B cell (primary cell): Measurements from ENCODE around the gene VWA1. TPM values are rescaled to one million over a fixed set of nuclear protein-coding genes. Genes with fewer than 3 reads are reported as not detected.

Experiments
- ATAC-seq: fragments of 200-7000 bp; cut with Tn5 transposase; one replicate; pipeline ENCODE4 v1.10.0; 2021; ENCODE audit warnings: low read depth, mild to moderate bottlenecking, moderate number of reproducible peaks, moderate library complexity
- CTCF ChIA-PET: fragments of 350-600 bp; sonication (Branson Sonifier 250); formaldehyde crosslinking; loops from one replicate; lab custom pipeline; 2021; ENCODE audit warnings: antibody characterized with exemption, inconsistent platforms; lab: Charles Lee
- POLR2A ChIA-PET: fragments of 350-600 bp; sonication (Branson Sonifier 250); formaldehyde crosslinking; loops from one replicate; lab custom pipeline; 2021; ENCODE audit warnings: antibody characterized with exemption; lab: Charles Lee
- DNase-seq: peaks from one replicate; pipeline ENCODE4 v3.0.0; 2013
- H2AFZ ChIP-seq: 2 replicates; pipeline ENCODE4 v1.6.1; 2012; ENCODE audit warnings: mild to moderate bottlenecking, low read depth, low read length; ENCODE audit not compliant: insufficient read depth, poor library complexity, severe bottlenecking
- H3K27ac ChIP-seq, 2 donors: 1 replicate in 1 of 2; 2 replicates in 1 of 2; pipeline ENCODE4 v1.5.1; 2012 to 2013; ENCODE audit warnings: low read length in 2 of 2, mild to moderate bottlenecking in 2 of 2, moderate library complexity in 1 of 2
- H3K27me3 ChIP-seq, 4 experiments: fragments of 200-600 bp in 1 of 4; sonication (generic) in 1 of 4; replicated peaks in 1 of 4; 1 replicate in 2 of 4; 2 replicates in 2 of 4; pipeline versions ENCODE4 v1.6.1 to v1.7.0; 2013 to 2016; ENCODE audit warnings: low read length in 3 of 4, mild to moderate bottlenecking in 2 of 4, mixed read lengths in 1 of 4, moderate library complexity in 1 of 4; ENCODE audit not compliant: insufficient read depth in 4 of 4, control insufficient read depth in 3 of 4; ENCODE audit errors: control extremely low read depth in 1 of 4
- H3K36me3 ChIP-seq, 2 experiments: replicated peaks in 1 of 2; 1 replicate in 1 of 2; 2 replicates in 1 of 2; pipeline versions ENCODE4 v1.6.1 to v1.7.1; 2013; ENCODE audit warnings: low read length in 1 of 2; ENCODE audit not compliant: insufficient read depth in 2 of 2, control insufficient read depth in 1 of 2; ENCODE audit errors: control extremely low read depth in 1 of 2, extremely low read depth in 1 of 2
- H3K4me1 ChIP-seq, 2 donors: fragments of 200-600 bp in 1 of 2; sonication (generic) in 1 of 2; 1 replicate in 1 of 2; 2 replicates in 1 of 2; pipeline versions ENCODE4 v1.5.1 to v1.6.1; 2013 to 2017; ENCODE audit warnings: low read length in 2 of 2; ENCODE audit not compliant: control insufficient read depth in 2 of 2, insufficient read depth in 2 of 2
- H3K4me2 ChIP-seq: replicated peaks from 2 replicates; pipeline ENCODE3; 2012; ENCODE audit warnings: mild to moderate bottlenecking, low read depth, low read length; ENCODE audit not compliant: poor library complexity, severe bottlenecking
- H3K4me3 ChIP-seq, 5 experiments: fragments of 200-600 bp in 1 of 5; sonication (generic) in 1 of 5; 1 replicate in 3 of 5; 2 replicates in 2 of 5; pipeline versions ENCODE4 v1.5.1 to v1.7.0; 2011 to 2016; ENCODE audit warnings: low read length in 4 of 5, mild to moderate bottlenecking in 4 of 5, low read depth in 2 of 5, control low read depth in 1 of 5, moderate library complexity in 1 of 5; ENCODE audit not compliant: insufficient read depth in 1 of 5; ENCODE audit errors: control extremely low read depth in 1 of 5, extremely low read depth in 1 of 5
- H3K79me2 ChIP-seq: fragments of 200-600 bp; sonication (generic); one replicate; pipeline ENCODE4 v1.6.0; 2016; ENCODE audit warnings: low read length; ENCODE audit not compliant: control insufficient read depth, insufficient read depth
- H3K9ac ChIP-seq: fragments of 200-600 bp; sonication (generic); 2 replicates; pipeline ENCODE4 v1.6.1; 2017; ENCODE audit warnings: mild to moderate bottlenecking, low read length, moderate library complexity
- H3K9me3 ChIP-seq, 3 donors: one replicate each; pipeline versions ENCODE4 v1.6.1 to v1.7.1; 2013; ENCODE audit warnings: low read length in 2 of 3; ENCODE audit not compliant: control insufficient read depth in 2 of 3, insufficient read depth in 1 of 3; ENCODE audit errors: control extremely low read depth in 1 of 3
- H4K20me1 ChIP-seq: 2 replicates; pipeline ENCODE4 v1.6.0; 2012; ENCODE audit warnings: mild to moderate bottlenecking, low read length; ENCODE audit not compliant: insufficient read depth, control insufficient read depth, poor library complexity, severe bottlenecking
- H3K27ac Mint-ChIP-seq: one replicate; pipeline ENCODE4 v1.8.0; 2021; ENCODE audit warnings: mixed read lengths
- H3K27me3 Mint-ChIP-seq: one replicate; pipeline ENCODE4 v1.8.0; 2021; ENCODE audit warnings: mixed read lengths
- H3K4me1 Mint-ChIP-seq: one replicate; pipeline ENCODE4 v1.8.0; 2021; ENCODE audit warnings: mixed read lengths
- H3K4me3 Mint-ChIP-seq: one replicate; pipeline ENCODE4 v1.8.0; 2021; ENCODE audit warnings: mixed read lengths
- H3K9me3 Mint-ChIP-seq: one replicate; pipeline ENCODE4 v1.8.0; 2022; ENCODE audit warnings: mixed read lengths; ENCODE audit not compliant: insufficient read depth
- EZH2 ChIP-seq: IDR thresholded peaks from 2 replicates; pipeline ENCODE4 v1.6.1; 2012; ENCODE audit warnings: borderline replicate concordance, low read depth, mild to moderate bottlenecking, moderate library complexity, low read length; ENCODE audit not compliant: insufficient read depth, poor library complexity, severe bottlenecking
- WGBS: methylation state at CpG from one replicate; pipeline ENCODE4 v1.1.5; 2013; ENCODE audit warnings: missing lambda C conversion rate; ENCODE audit not compliant: insufficient coverage; 5-methylcytosine and 5-hydroxymethylcytosine counted together
- intact Hi-C: fragments of 100-400 bp; cut with micrococcal nuclease; formaldehyde crosslinking; loops from one replicate; pipeline ENCODE4 v1.10.0; 2022
- polyA plus RNA-seq: library from polyadenylated mRNA; depleted of rRNA; stranded (reverse); fragments of >200 nt; gene quantifications from 2 replicates; pipeline ENCODE4 v1.2.3, GENCODE V29; 2012
- total RNA-seq, 2 donors: library from RNA; stranded (reverse); fragments of 120-200 nt in 1 of 2; gene quantifications; 1 replicate in 1 of 2; 2 replicates in 1 of 2; pipeline versions ENCODE4 v1.2.3 to v1.2.4, GENCODE V29; 2013 to 2022
- TF ChIP-seq, protein P1 (sequence below): fragments of 200-600 bp; IDR thresholded peaks from one replicate; pipeline ENCODE4 v1.8.0; 2022; ENCODE audit warnings: antibody characterized with exemption, mild to moderate bottlenecking

The VWA1 gene
- total and polyA plus RNA-seq, 2 donors (not counting 1 experiment from before 2014, with no cell fraction given): 0.09 TPM; not detected in 1

DNA sequence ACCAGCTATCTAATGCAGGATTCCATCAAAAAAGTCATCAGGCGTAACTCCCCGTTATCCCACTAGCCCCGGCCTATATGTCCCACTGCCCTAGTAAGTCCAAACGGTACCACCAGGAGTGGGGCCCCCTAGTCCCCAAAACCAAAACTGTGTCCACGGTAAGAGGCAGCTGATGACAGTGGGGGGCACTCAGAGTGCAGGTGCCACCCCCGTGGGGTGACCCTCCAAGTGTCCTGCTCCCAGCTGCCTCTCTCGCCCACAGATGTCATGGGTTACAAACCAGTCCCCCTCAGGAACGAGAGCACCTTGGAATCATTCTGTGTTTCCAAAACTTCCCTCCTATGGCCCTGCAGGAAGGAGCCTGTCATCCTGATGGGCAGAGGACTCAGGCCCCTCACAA is 49.6 kb upstream of the VWA1 start:
- no peaks in the 10 kb centered on the region for H3K4me1 Mint-ChIP-seq
- DNase-seq (no peak), ATAC-seq (no peak)
- 96% methylated on average over 8 of the region's 8 CpGs for WGBS
- H3K27me3 Mint-ChIP-seq: no peaks in the 10 kb centered on the region
- Histone ChIP-seq H3K9ac (no peak overlapping the region), H3K79me2 (peaks cover 30% of the 10 kb centered on the region), H3K36me3 (peaks cover 11 to 53% of the 10 kb centered on the region in 2 experiments), H3K9me3 (no peaks in the 10 kb centered on the region), H3K27ac (no peak overlapping the region), H3K27me3 (no peaks in the 10 kb centered on the region), H4K20me1 (peaks cover 30% of the 10 kb centered on the region), H3K4me2 (no peak overlapping the region), H3K4me3 (no peak overlapping the region), H3K4me1 (no peaks in the 10 kb centered on the region), H2AFZ (no peak overlapping the region)
- CTCF ChIA-PET: interaction anchor here (1.0 to 1.7 kb wide), 2 partner anchors 9 to 13 kb away, joined by 3 to 4 read pairs; partner anchors contain the start of gene CCNL2
- H3K9me3 Mint-ChIP-seq: no peaks in the 10 kb centered on the region
- no peak overlapping the region for H3K4me3 Mint-ChIP-seq
- H3K27ac Mint-ChIP-seq: no peak overlapping the region
- TF ChIP-seq, protein P1, sequence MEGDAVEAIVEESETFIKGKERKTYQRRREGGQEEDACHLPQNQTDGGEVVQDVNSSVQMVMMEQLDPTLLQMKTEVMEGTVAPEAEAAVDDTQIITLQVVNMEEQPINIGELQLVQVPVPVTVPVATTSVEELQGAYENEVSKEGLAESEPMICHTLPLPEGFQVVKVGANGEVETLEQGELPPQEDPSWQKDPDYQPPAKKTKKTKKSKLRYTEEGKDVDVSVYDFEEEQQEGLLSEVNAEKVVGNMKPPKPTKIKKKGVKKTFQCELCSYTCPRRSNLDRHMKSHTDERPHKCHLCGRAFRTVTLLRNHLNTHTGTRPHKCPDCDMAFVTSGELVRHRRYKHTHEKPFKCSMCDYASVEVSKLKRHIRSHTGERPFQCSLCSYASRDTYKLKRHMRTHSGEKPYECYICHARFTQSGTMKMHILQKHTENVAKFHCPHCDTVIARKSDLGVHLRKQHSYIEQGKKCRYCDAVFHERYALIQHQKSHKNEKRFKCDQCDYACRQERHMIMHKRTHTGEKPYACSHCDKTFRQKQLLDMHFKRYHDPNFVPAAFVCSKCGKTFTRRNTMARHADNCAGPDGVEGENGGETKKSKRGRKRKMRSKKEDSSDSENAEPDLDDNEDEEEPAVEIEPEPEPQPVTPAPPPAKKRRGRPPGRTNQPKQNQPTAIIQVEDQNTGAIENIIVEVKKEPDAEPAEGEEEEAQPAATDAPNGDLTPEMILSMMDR: no peak
- POLR2A ChIA-PET: no interaction called here
- intact Hi-C loops: no loop called here

DNA sequence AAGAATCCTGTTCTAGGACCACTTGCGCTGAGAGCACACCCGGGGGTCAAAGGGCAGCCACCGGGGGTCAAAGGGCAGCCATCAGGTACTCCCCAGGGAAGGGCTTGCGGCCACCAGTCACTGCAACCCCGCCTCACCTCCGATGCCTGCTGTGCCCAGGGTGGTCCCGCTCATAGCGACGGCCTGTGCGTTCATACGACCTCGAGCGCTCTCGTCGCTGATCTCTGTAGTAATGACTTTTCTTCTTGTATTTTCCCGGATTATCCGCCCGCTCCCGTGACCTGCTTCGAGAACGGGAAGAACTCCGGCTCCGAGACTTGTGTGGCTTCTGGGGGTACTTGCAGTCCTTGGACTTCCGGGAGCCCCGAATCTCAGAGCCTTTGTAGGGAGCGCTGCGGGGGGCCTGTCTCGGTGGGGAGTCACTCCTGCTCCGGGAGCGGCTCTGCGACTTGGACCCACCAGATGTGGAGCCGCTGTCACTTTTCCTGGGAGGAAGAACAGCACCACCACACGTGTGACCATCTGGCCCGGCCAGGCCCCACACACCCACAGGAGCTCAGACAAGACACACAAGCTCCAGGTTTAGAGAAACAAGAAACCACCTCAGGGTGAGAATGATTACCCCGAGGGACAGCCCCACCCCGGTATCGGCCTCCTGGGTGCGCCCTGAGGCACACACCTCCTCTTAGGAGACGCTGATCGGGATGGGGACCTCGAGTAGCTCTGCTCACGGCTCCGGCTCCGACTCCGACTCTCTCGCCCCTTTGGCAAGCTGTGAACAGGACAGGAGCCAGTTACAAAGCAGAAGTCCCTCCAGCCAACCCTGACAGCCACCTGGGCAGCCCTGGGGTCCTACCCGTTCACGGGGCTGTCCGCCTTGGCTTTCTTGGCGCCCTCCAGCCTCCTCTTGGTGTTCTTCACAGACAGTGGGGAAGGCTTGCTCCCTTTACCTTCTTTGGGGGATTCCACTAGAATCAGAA is 48.1 kb upstream of the VWA1 start:
- Histone ChIP-seq H3K27me3 (no peaks in the 10 kb centered on the region), H3K9ac (no peak overlapping the region), H3K4me1 (no peaks in the 10 kb centered on the region), H3K27ac (no peak overlapping the region), H3K79me2 (peaks cover 20% of the 10 kb centered on the region), H4K20me1 (peaks cover 37% of the 10 kb centered on the region), H3K4me2 (no peak overlapping the region), H2AFZ (no peak overlapping the region), H3K4me3 (no peak overlapping the region), H3K36me3 (peaks cover 15 to 68% of the 10 kb centered on the region in 2 experiments), H3K9me3 (no peaks in the 10 kb centered on the region)
- Mint-ChIP-seq H3K27ac (no peak overlapping the region), H3K4me1 (no peaks in the 10 kb centered on the region), H3K9me3 (no peaks in the 10 kb centered on the region), H3K27me3 (no peaks in the 10 kb centered on the region), H3K4me3 (no peak overlapping the region)
- DNase-seq: no peak
- ATAC-seq: no peak
- 97% methylated on average over 49 of the region's 50 CpGs for WGBS
- TF ChIP-seq EZH2: no peak
- TF ChIP-seq, protein P1: no peak
- ChIA-PET CTCF (interaction anchor here (1.7 kb wide), 1 partner anchor 11 kb away, joined by 4 read pairs; the partner anchor contains the start of gene CCNL2), POLR2A (no interaction called here)
- intact Hi-C loops: no loop called here
